HEK293 (cell line): Measurements from ENCODE around the gene TSPO2.

ENCODE experiments used
- CTCF ChIA-PET: fragments of 350-600 bp; formaldehyde crosslinking; extraction: SDS; loops from one replicate; lab custom pipeline; 2021; ENCODE audit warnings: antibody characterized with exemption; lab: Yijun Ruan, JAX
- POLR2A ChIA-PET: fragments of 300-600 bp; formaldehyde crosslinking; extraction: SDS; loops from one replicate; lab custom pipeline; 2020; ENCODE audit warnings: antibody characterized with exemption, inconsistent platforms; lab: Yijun Ruan, JAX
- H3K27ac ChIP-seq: fragments of 200-500 bp; sonication (Bioruptor generic); 2 replicates; pipeline ENCODE4 v1.5.1; 2014; ENCODE audit warnings: low read depth, low read length, control low read depth, inconsistent platforms; ENCODE audit errors: extremely low read depth
- H3K36me3 ChIP-seq, 2 experiments: fragments of 200-500 bp in 1 of 2; sonication (Bioruptor generic) in 1 of 2; 1 replicate in 1 of 2; 2 replicates in 1 of 2; pipeline ENCODE4 v1.5.1; 2014 to 2017; ENCODE audit warnings: inconsistent platforms in 2 of 2, low read length in 2 of 2; ENCODE audit not compliant: control insufficient read depth in 2 of 2, insufficient read depth in 1 of 2
- H3K4me1 ChIP-seq: fragments of 200-500 bp; sonication (Bioruptor generic); 2 replicates; pipeline ENCODE4 v1.5.1; 2014; ENCODE audit warnings: mild to moderate bottlenecking, low read length, inconsistent platforms; ENCODE audit not compliant: control insufficient read depth, insufficient read depth
- H3K4me3 ChIP-seq: 2 replicates; pipeline ENCODE4 v1.5.1; 2011; ENCODE audit warnings: low read depth, mild to moderate bottlenecking, control low read depth, low read length, moderate library complexity
- H3K9me3 ChIP-seq: fragments of 200-500 bp; sonication (Bioruptor generic); 2 replicates; pipeline ENCODE4 v1.5.1; 2014; ENCODE audit warnings: low read depth, low read length, inconsistent platforms; ENCODE audit not compliant: control insufficient read depth, insufficient read depth
- AEBP2 ChIP-seq: fragments of 450-650 bp; formaldehyde crosslinking; IDR thresholded peaks from 2 replicates; pipeline ENCODE4 v1.5.1; 2016; ENCODE audit warnings: missing biosample characterization, missing genetic modification characterization, borderline replicate concordance
- BCL11A ChIP-seq: fragments of 450-650 bp; formaldehyde crosslinking; IDR thresholded peaks from 2 replicates; pipeline ENCODE4 v1.5.1; 2016; ENCODE audit warnings: low read depth, missing biosample characterization, missing genetic modification characterization
- CTCF ChIP-seq: fragments of 450-650 bp; formaldehyde crosslinking; IDR thresholded peaks from 2 replicates; pipeline ENCODE4 v1.5.1; 2016; ENCODE audit warnings: missing biosample characterization, missing genetic modification characterization
- HOXA7 ChIP-seq: sonication (generic); formaldehyde crosslinking; IDR thresholded peaks from 2 replicates; pipeline ENCODE4 v1.8.1; 2022; ENCODE audit warnings: missing genetic modification reagents, borderline replicate concordance
- KLF1 ChIP-seq: fragments of 450-650 bp; formaldehyde crosslinking; IDR thresholded peaks from 2 replicates; pipeline ENCODE4 v1.5.1; 2016; ENCODE audit warnings: missing biosample characterization, missing genetic modification characterization
- KLF8 ChIP-seq: fragments of 450-650 bp; formaldehyde crosslinking; IDR thresholded peaks from 2 replicates; pipeline ENCODE4 v1.5.1; 2016; ENCODE audit warnings: missing biosample characterization, missing genetic modification characterization
- KLF9 ChIP-seq: fragments of 450-650 bp; formaldehyde crosslinking; IDR thresholded peaks from 2 replicates; pipeline ENCODE4 v1.5.1; 2016; ENCODE audit warnings: missing biosample characterization, missing genetic modification characterization, low read depth
- OVOL3 ChIP-seq: fragments of 450-650 bp; formaldehyde crosslinking; IDR thresholded peaks from 2 replicates; pipeline ENCODE4 v1.5.1; 2016; ENCODE audit warnings: missing biosample characterization, missing genetic modification characterization
- PRDM1 ChIP-seq: fragments of 450-650 bp; formaldehyde crosslinking; IDR thresholded peaks from 2 replicates; pipeline ENCODE4; 2016; ENCODE audit warnings: missing biosample characterization, missing genetic modification characterization
- REPIN1 ChIP-seq: fragments of 450-650 bp; formaldehyde crosslinking; IDR thresholded peaks from 2 replicates; pipeline ENCODE4 v1.5.1; 2017; ENCODE audit warnings: missing biosample characterization, missing genetic modification characterization, low read depth
- ZBTB1 ChIP-seq: fragments of 450-650 bp; formaldehyde crosslinking; IDR thresholded peaks from 2 replicates; pipeline ENCODE4 v1.5.1; 2016; ENCODE audit warnings: missing biosample characterization, missing genetic modification characterization
- ZBTB17 ChIP-seq: fragments of 450-650 bp; formaldehyde crosslinking; IDR thresholded peaks from 2 replicates; pipeline ENCODE4 v1.5.1; 2016; ENCODE audit warnings: missing biosample characterization, missing genetic modification characterization
- ZBTB26 ChIP-seq: fragments of 450-650 bp; formaldehyde crosslinking; optimal IDR thresholded peaks from 2 replicates; pipeline ENCODE3; 2016; ENCODE audit warnings: missing biosample characterization, mild to moderate bottlenecking, missing genetic modification characterization
- ZBTB48 ChIP-seq: fragments of 450-650 bp; formaldehyde crosslinking; IDR thresholded peaks from 2 replicates; pipeline ENCODE4 v1.5.1; 2016; ENCODE audit warnings: missing biosample characterization, missing genetic modification characterization
- ZNF132 ChIP-seq: fragments of 450-650 bp; formaldehyde crosslinking; IDR thresholded peaks from 2 replicates; pipeline ENCODE4 v1.5.1; 2017; ENCODE audit warnings: missing biosample characterization, missing genetic modification characterization, borderline replicate concordance
- ZNF223 ChIP-seq: fragments of 450-650 bp; formaldehyde crosslinking; IDR thresholded peaks from 2 replicates; pipeline ENCODE4 v1.5.1; 2016; ENCODE audit warnings: missing biosample characterization, missing genetic modification characterization
- ZNF391 ChIP-seq: fragments of 450-650 bp; formaldehyde crosslinking; IDR thresholded peaks from 2 replicates; pipeline ENCODE4 v1.5.1; 2016; ENCODE audit warnings: low read depth, missing biosample characterization, missing genetic modification characterization, borderline replicate concordance
- ZNF654 ChIP-seq: fragments of 450-650 bp; formaldehyde crosslinking; IDR thresholded peaks from 2 replicates; pipeline ENCODE4 v1.5.1; 2016; ENCODE audit warnings: low read depth, missing biosample characterization, missing genetic modification characterization
- ZNF660 ChIP-seq: fragments of 450-650 bp; IDR thresholded peaks from 2 replicates; pipeline ENCODE4 v1.5.1; 2018; ENCODE audit warnings: missing biosample characterization, mild to moderate bottlenecking, missing genetic modification characterization
- ZNF692 ChIP-seq: fragments of 450-650 bp; formaldehyde crosslinking; IDR thresholded peaks from 2 replicates; pipeline ENCODE4 v1.5.1; 2016; ENCODE audit warnings: missing biosample characterization, missing genetic modification characterization
- ZNF777 ChIP-seq: fragments of 450-650 bp; formaldehyde crosslinking; IDR thresholded peaks from 2 replicates; pipeline ENCODE4 v1.5.1; 2017; ENCODE audit warnings: missing biosample characterization, missing genetic modification characterization, borderline replicate concordance
- ZNF792 ChIP-seq: fragments of 450-650 bp; formaldehyde crosslinking; IDR thresholded peaks from 2 replicates; pipeline ENCODE4 v1.5.1; 2016; ENCODE audit warnings: missing biosample characterization, missing genetic modification characterization
- ZSCAN18 ChIP-seq: fragments of 450-650 bp; formaldehyde crosslinking; IDR thresholded peaks from 2 replicates; pipeline ENCODE4 v1.5.1; 2016; ENCODE audit warnings: missing biosample characterization, missing genetic modification characterization

TSPO2 gene

GRCh38 chr6:40999569-40999968 is 42.7 kb upstream of the TSPO2 start:
- ChIA-PET CTCF (interaction anchor here (0.6 to 4.9 kb wide), 14 partner anchors 9 to 1143 kb away, joined by 3 to 40 read pairs (median 4); no protein-coding TSS in a partner anchor), POLR2A (interaction anchor here (0.7 kb wide), 1 partner anchor 73 kb away, joined by 3 read pairs; the partner anchor contains the start of gene OARD1)
- TF ChIP-seq KLF1 (tag by site-specific recombination) = no peak
- no peak for TF ChIP-seq ZBTB26 (tag by site-specific recombination)
- TF ChIP-seq ZNF391 = no peak
- no peak for TF ChIP-seq AEBP2 (tag by site-specific recombination)
- TF ChIP-seq ZNF132 = no peak
- TF ChIP-seq OVOL3 = no peak
- TF ChIP-seq REPIN1 (tag by site-specific recombination) = no peak
- peak; percentile 63; the same call in 1 of the 2 replicates for TF ChIP-seq CTCF
- no peak for TF ChIP-seq ZNF777 (tag by site-specific recombination)
- no peak for TF ChIP-seq ZNF792 (tag by site-specific recombination)
- TF ChIP-seq ZSCAN18 = no peak
- no peak for TF ChIP-seq ZNF692
- TF ChIP-seq ZBTB48 (tag by site-specific recombination) = peak; percentile 52; the same call in 1 of the 2 replicates
- peak; percentile 26; the same call in 1 of the 2 replicates for TF ChIP-seq ZBTB17 (tag by site-specific recombination)
- TF ChIP-seq PRDM1 (tag by site-specific recombination) = peak; percentile 67; the same call in 1 of the 2 replicates
- peak; percentile 5; the same call in 1 of the 2 replicates for TF ChIP-seq ZNF654
- no peak for TF ChIP-seq KLF9 (tag by site-specific recombination)
- no peak for TF ChIP-seq KLF8
- no peak for TF ChIP-seq ZNF223 (tag by site-specific recombination)
- no peak for TF ChIP-seq HOXA7 (CRISPR knock-in tag)
- TF ChIP-seq ZBTB1 (tag by site-specific recombination) = no peak
- TF ChIP-seq ZNF660 (tag by site-specific recombination) = peak; percentile 43; the same call in 1 of the 2 replicates
- TF ChIP-seq BCL11A (tag by site-specific recombination) = no peak
- Histone ChIP-seq H3K4me1 (peaks cover 20% of the 10 kb centered on the region), H3K36me3 (no peaks in the 10 kb centered on the region), H3K4me3 (no peak overlapping the region), H3K27ac (no peak overlapping the region), H3K9me3 (no peaks in the 10 kb centered on the region)
